HUES64 (cell line): ENCODE measurements around the gene TWF2.

Experiments used
- H3K27ac ChIP-seq: 2 replicates; pipeline ENCODE4 v1.7.0; 2013; ENCODE audit warnings: low read depth, low read length, inconsistent platforms
- H3K27me3 ChIP-seq: 2 replicates; pipeline ENCODE4 v1.6.1; 2013; ENCODE audit warnings: mild to moderate bottlenecking, low read length; ENCODE audit not compliant: insufficient read depth
- H3K36me3 ChIP-seq: 2 replicates; pipeline ENCODE4 v1.6.1; 2013; ENCODE audit warnings: mild to moderate bottlenecking, low read length; ENCODE audit not compliant: insufficient read depth
- H3K4me1 ChIP-seq: 2 replicates; pipeline ENCODE4 v1.6.1; 2013; ENCODE audit warnings: mild to moderate bottlenecking, low read length, moderate library complexity; ENCODE audit not compliant: insufficient read depth
- H3K4me3 ChIP-seq: 2 replicates; pipeline ENCODE4 v1.5.1; 2013; ENCODE audit warnings: mild to moderate bottlenecking, low read length, moderate library complexity
- H3K9ac ChIP-seq: 2 replicates; pipeline ENCODE4 v1.6.1; 2013; ENCODE audit warnings: mild to moderate bottlenecking, low read depth, low read length
- H3K9me3 ChIP-seq: 2 replicates; pipeline ENCODE4 v1.6.1; 2013; ENCODE audit warnings: low read depth, low read length; ENCODE audit not compliant: insufficient read depth
- WGBS: fragments of 150-250, 120-280 bp; methylation state at CpG from one replicate; pipeline ENCODE4 v1.1.7; 2013; ENCODE audit warnings: missing lambda C conversion rate; 5-methylcytosine and 5-hydroxymethylcytosine counted together

The TWF2 gene

GRCh38 chr3:52228751-52229291 lies 10.1 kb downstream of the TWF2 start:
- 93% methylated on average over 21 of the region's 21 CpGs for WGBS

GRCh38 chr3:52228266-52228665 lies 10.7 kb downstream of the TWF2 start:
- peaks cover 30% of the 10 kb centered on the region for H3K36me3 ChIP-seq
- no peak overlapping the region for H3K27ac ChIP-seq
- H3K4me1 ChIP-seq = no peaks in the 10 kb centered on the region
- 93% methylated on average over 9 of the region's 10 CpGs for WGBS
- no peak overlapping the region for H3K9ac ChIP-seq
- H3K27me3 ChIP-seq = no peaks in the 10 kb centered on the region
- H3K4me3 ChIP-seq = no peak overlapping the region
- no peaks in the 10 kb centered on the region for H3K9me3 ChIP-seq

More at GRCh38 chr3:52228751-52229291, 10.1 kb downstream of the TWF2 start:
- Histone ChIP-seq H3K9me3 (no peaks in the 10 kb centered on the region), H3K4me3 (no peak overlapping the region), H3K4me1 (no peaks in the 10 kb centered on the region), H3K27me3 (no peaks in the 10 kb centered on the region), H3K36me3 (peaks cover 30% of the 10 kb centered on the region), H3K27ac (no peak overlapping the region), H3K9ac (no peak overlapping the region)

GRCh38 chr3:52227766-52228165 lies 11.2 kb downstream of the TWF2 start:
- Histone ChIP-seq H3K4me1 (no peaks in the 10 kb centered on the region), H3K27ac (no peak overlapping the region), H3K36me3 (peaks cover 30% of the 10 kb centered on the region), H3K9me3 (no peaks in the 10 kb centered on the region), H3K9ac (no peak overlapping the region), H3K4me3 (no peak overlapping the region), H3K27me3 (no peaks in the 10 kb centered on the region)
- 93% methylated on average over 7 of the region's 7 CpGs for WGBS

- H3K27me3 ChIP-seq = no peaks in the 10 kb centered on the region
- peaks cover 30% of the 10 kb centered on the region for H3K36me3 ChIP-seq
- no peak overlapping the region for H3K4me3 ChIP-seq
- no peak overlapping the region for H3K27ac ChIP-seq
- H3K4me1 ChIP-seq = no peaks in the 10 kb centered on the region
- H3K9me3 ChIP-seq = no peaks in the 10 kb centered on the region
- WGBS = 77% methylated on average over 4 of the region's 4 CpGs
- H3K9ac ChIP-seq = no peak overlapping the region
These were observed 11.8 kb downstream of the TWF2 start for GRCh38 chr3:52227117-52227516.

- Histone ChIP-seq H3K36me3 (peaks cover 29% of the 10 kb centered on the region), H3K27ac (no peak overlapping the region), H3K9ac (no peak overlapping the region), H3K27me3 (no peaks in the 10 kb centered on the region), H3K4me3 (no peak overlapping the region), H3K9me3 (no peaks in the 10 kb centered on the region), H3K4me1 (no peaks in the 10 kb centered on the region)
- WGBS = 94% methylated on average over 5 of the region's 5 CpGs
These were observed 12.6 kb downstream of the TWF2 start for GRCh38 chr3:52226229-52226817.

GRCh38 chr3:52225452-52226228 lies 13.3 kb downstream of the TWF2 start, which contains the start of gene TLR9:
TSS of gene TLR9 (minus strand) at chr3:52225645. CDS start at chr3:52225529, 116 bp downstream.
- Histone ChIP-seq H3K9ac (no peak within 1 kb of the TSS), H3K9me3 (no peaks in the 10 kb centered on the region), H3K27ac (no peak within 1 kb of the TSS), H3K4me3 (no peak within 1 kb of the TSS), H3K4me1 (no peaks in the 10 kb centered on the region), H3K36me3 (peaks cover 22% of the 10 kb centered on the region), H3K27me3 (no peaks in the 10 kb centered on the region)
- 84% methylated on average over 8 of the region's 9 CpGs for WGBS

GRCh38 chr3:52223449-52224408 lies 15.2 kb downstream of the TWF2 start:
- Histone ChIP-seq H3K9ac (no peak overlapping the region), H3K4me3 (no peak overlapping the region), H3K27ac (no peak overlapping the region), H3K36me3 (peaks cover 3% of the 10 kb centered on the region), H3K27me3 (no peaks in the 10 kb centered on the region), H3K4me1 (no peaks in the 10 kb centered on the region), H3K9me3 (no peaks in the 10 kb centered on the region)
- WGBS = 94% methylated on average over 31 of the region's 32 CpGs

GRCh38 chr3:52222319-52223221 lies 16.4 kb downstream of the TWF2 start:
- Histone ChIP-seq H3K9me3 (no peaks in the 10 kb centered on the region), H3K27me3 (no peaks in the 10 kb centered on the region), H3K36me3 (no peaks in the 10 kb centered on the region), H3K9ac (no peak overlapping the region), H3K4me1 (no peaks in the 10 kb centered on the region), H3K27ac (no peak overlapping the region), H3K4me3 (no peak overlapping the region)
- 94% methylated on average over 41 of the region's 41 CpGs for WGBS

GRCh38 chr3:52221563-52222318 lies 17.2 kb downstream of the TWF2 start:
- no peak overlapping the region for H3K9ac ChIP-seq
- H3K36me3 ChIP-seq = no peaks in the 10 kb centered on the region
- no peaks in the 10 kb centered on the region for H3K9me3 ChIP-seq
- WGBS = 94% methylated on average over 34 of the region's 34 CpGs
- no peaks in the 10 kb centered on the region for H3K4me1 ChIP-seq
- no peaks in the 10 kb centered on the region for H3K27me3 ChIP-seq
- no peak overlapping the region for H3K4me3 ChIP-seq
- H3K27ac ChIP-seq = no peak overlapping the region

GRCh38 chr3:52221141-52221562 lies 17.8 kb downstream of the TWF2 start:
- no peaks in the 10 kb centered on the region for H3K4me1 ChIP-seq

More at GRCh38 chr3:52221141-52221562, 17.8 kb downstream of the TWF2 start:
- Histone ChIP-seq H3K9ac (no peak overlapping the region), H3K27ac (no peak overlapping the region), H3K27me3 (no peaks in the 10 kb centered on the region), H3K9me3 (no peaks in the 10 kb centered on the region), H3K4me3 (no peak overlapping the region), H3K36me3 (no peaks in the 10 kb centered on the region)
- WGBS = 95% methylated on average over 27 of the region's 27 CpGs
